GM19240 (cell line): ENCODE results near the gene THEM5.

Experiments
- DNase-seq: peaks from one replicate; pipeline ENCODE4 v3.0.0; 2011; ENCODE audit warnings: low spot score; ENCODE audit not compliant: insufficient read length

THEM5 gene

DNA sequence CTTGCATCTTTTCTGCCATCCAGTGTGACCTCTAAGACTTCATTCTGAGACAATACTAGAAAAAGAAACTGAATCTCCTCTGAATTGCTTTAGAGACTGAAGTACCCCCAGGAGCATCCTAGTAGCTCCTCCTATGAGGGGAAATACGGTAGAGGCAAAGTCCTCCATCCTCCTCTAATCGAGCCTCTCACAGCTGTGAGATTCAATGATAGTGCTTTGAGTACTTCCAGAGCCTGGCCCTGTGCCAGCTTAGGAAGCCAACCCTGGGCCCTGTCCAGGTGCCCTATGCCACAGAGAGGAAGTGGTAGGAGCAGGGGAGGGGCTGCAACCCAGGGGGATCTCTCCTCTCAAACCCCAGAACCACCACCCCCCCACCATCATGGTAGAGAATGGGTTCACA, 32.6 kb downstream of the THEM5 start:
- DNase-seq, result no peak

DNA sequence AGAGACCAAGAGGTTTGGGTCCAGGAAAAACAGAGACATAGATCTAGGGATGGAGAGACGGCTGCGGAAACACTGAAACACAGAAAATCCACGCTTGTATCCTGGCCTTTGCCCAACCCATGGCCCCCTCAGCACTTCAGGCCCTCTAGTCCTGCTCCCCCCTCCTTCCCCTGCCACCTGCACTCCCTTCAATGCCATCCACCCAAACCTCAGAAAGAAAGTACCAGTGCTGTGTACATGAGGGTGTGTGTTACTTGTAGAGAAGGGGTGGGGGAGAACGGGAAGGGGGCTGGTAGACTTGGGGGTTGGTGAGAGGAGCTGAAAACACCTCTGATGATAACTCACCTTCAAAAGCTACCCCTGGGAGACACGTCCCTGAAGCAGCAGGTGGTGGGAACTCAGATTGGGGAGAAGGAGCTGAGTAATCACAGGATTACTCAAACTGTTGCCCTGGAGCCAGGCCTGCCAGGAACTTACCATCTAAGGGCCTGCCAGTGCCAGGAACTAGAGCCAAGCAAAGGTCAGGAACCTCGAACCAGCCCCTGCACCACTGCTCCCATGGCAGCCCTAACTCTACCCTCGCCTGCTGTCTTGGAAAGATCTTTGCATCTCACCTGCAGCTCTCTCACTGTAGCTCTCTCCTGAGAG, 33.4 kb downstream of the THEM5 start:
- DNase-seq, result no peak

DNA sequence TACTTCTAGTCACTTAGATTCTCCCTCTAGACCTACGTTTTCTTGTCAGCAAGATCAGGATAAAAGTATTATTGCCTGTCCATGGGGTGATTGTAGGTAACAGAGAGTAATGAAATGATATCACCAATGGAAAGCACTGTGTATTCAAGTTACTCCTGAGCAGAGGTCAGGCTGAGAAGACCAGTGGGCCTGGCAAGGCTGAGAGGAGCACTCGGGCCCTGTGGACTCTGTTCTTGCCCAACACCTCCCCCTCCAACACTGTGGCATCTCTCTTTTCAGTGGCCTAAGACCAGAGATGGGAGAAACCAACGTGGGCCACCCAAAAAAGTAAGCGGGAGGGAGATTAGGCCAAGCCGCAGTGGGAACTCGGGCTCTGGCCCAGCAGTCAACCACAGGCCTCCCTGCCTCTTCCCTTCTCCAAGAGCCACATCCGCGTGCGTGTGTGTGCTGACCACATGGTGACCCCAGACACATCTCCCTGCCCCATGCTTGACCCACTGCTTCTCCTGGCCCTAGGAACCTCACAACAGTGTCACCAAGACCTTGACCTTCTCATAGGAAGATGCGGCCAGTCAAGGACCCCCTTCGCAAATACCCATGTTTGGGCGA, 34.2 kb downstream of the THEM5 start:
- no peak for DNase-seq

GRCh38 chr1:151817353-151817730, 36.2 kb downstream of the THEM5 start:
- DNase-seq, result no peak

DNA sequence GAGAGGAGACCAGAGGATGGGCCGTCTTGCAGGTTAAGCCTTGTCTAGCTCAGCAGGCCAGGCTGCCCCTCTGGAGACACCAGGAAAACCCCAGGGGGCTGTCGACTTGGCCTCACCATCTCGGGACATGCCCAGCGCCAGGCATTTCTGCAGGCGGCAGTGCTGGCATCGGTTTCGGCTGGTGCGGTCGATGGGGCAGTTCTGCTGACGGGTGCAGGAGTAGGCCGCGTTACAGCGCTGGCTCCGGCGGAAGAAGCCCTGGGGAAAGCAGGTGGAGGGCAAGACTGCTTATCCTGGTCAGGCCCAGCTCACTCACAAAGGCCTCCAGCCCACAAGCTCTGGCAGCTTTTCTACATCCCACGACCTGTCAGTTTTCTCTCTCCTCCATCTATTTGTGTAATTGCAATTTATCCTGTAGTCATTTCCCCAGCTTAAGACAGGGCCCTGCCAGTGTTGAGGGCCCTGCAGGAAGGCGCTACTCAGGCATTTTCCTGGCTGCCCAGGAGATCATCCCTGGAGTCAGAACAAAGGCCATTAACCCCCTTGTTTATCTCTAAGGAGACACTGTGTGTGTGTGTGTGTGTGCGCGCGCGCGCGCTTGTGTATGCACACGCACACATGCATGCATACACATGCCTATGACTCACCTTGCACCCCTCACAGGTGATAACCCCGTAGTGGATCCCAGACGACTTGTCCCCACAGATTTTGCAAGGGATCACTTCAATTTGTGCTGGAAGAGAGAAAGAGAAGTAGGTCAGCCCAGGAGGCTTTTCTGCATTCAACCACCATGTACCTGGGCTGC, 36.8 kb downstream of the THEM5 start:
- DNase-seq, result no peak

GRCh38 chr1:151815716-151816327, 37.7 kb downstream of the THEM5 start:
- DNase-seq, result no peak

GRCh38 chr1:151814971-151815545, 38.5 kb downstream of the THEM5 start:
- DNase-seq, result no peak

- no peak for DNase-seq
These were observed 39.1 kb downstream of the THEM5 start for GRCh38 chr1:151814426-151814825.

- no peak for DNase-seq
These were observed 40.1 kb downstream of the THEM5 start for GRCh38 chr1:151813271-151813977.

- no peak for DNase-seq
These were observed 42.3 kb downstream of the THEM5 start for GRCh38 chr1:151811181-151811580.

DNA sequence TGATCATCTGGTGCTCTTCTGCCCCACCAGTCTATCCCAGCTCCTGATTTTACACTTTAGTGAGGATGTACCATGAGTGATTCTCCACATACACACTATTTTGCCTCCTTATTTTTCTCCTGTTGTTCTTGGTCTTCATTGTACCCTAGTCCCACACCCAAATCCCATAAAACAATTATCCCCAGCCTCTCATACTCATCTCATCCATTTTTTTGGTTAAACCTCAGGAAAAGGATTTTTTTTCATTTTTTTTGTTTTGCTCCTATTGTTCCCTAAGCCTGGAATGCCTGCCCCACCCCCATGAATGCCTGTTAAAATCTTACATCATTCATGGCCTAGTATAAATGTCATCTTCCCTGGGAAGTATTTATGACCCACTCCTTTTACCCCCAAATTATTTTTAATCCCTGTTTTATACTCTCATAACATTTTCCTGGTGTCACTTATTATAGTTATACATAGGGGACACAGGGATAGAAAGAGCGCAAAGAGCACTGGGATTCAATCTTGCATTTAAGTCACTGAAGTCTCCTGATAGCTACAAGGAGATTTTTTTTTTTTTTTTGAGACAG, 43.4 kb downstream of the THEM5 start:
- no peak for DNase-seq

GRCh38 chr1:151809290-151809984, 44.1 kb downstream of the THEM5 start:
- DNase-seq, result no peak

- no peak for DNase-seq
These were observed 45.7 kb downstream of the THEM5 start for GRCh38 chr1:151807766-151808165.

- no peak for DNase-seq
These were observed 46.4 kb downstream of the THEM5 start for GRCh38 chr1:151807131-151807530.

- DNase-seq, result no peak
These were observed 47.3 kb downstream of the THEM5 start for GRCh38 chr1:151806170-151806569.

DNA sequence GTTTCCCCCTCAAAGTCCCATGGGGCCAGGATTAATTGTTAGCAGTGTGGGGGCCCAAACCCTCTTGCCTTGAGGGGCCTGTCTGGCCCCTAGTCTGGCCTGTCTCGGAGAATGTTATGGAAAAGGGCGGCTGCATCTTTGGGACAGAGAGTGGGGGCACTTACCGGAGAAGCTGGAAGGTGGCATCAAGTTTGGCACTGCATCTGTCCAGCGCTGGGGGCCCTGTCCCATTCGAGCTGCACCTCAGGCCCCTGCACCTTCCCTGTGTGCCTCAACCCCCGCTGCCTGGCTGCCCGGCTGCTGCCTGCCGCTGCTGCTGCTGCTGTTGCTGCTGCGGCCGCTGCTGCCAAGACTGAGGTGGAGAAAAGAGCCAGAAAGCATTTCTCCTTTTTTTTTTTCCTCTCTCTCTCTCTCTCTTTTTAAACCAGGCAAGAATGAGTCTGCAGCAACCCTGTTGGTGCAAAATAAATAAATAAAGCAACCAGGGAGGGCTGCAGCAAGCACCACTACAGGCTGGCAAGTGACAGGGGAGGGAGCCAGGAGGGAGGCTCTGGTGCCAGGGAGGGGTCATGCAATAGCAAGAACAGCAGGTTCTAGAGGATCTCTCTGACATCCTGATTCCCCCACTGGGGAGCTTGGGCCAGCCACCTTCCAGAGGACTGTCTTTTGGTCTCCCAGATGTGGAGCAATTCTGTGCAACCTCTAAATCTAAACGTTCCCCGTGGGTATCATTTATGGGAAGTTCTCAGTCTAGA, 48.3 kb downstream of the THEM5 start, which contains the start of gene LINGO4:
Gene LINGO4 (minus strand): TSS at position 354 of the 755 bp plus-strand sequence. CDS start 2,715 bp downstream, outside the sequence.
- DNase-seq, result no peak

DNA sequence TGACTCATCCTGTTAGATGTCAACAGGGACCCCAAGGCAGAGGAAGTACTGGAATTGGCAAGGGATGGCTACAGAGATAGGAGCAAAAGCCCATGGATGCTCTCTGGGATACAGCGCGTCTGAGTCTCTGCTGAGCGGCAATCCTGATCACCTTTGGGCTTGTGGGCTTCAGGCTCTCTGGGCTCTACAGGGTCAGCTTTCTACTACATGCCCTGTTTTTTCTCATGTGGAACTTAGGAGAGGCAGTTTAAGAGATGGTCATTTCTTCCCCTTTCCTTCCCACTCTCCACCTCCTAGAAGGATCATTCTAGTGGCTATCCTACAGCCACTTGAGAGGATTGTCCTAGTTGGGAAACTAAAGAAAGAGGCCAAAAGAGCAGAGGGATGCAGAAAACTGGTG, 49.6 kb downstream of the THEM5 start:
- DNase-seq, result no peak

DNA sequence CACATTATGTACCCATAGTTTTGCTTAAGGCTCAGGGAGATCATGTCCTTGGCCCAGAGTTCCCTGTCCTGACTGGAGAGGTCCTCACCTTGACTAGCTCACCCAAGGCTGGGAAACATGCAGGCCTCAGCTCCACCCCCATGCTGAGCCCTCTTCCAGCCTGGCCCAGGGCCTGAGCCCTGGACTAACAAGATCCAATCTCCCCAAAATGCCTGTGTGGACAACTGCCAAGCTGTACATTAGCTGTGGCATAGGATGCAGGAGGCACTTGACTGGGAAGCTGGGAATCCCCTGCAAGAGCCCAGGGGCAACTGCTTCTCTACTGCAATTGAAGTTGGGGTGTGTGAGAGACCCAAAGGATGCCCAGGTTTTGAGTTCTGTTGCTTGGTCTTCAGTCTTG, 50.3 kb downstream of the THEM5 start:
- no peak for DNase-seq

GRCh38 chr1:151802372-151802771, 51.1 kb downstream of the THEM5 start:
- DNase-seq, result no peak
